ENCODE measurements around the gene TJP3.

DNA sequence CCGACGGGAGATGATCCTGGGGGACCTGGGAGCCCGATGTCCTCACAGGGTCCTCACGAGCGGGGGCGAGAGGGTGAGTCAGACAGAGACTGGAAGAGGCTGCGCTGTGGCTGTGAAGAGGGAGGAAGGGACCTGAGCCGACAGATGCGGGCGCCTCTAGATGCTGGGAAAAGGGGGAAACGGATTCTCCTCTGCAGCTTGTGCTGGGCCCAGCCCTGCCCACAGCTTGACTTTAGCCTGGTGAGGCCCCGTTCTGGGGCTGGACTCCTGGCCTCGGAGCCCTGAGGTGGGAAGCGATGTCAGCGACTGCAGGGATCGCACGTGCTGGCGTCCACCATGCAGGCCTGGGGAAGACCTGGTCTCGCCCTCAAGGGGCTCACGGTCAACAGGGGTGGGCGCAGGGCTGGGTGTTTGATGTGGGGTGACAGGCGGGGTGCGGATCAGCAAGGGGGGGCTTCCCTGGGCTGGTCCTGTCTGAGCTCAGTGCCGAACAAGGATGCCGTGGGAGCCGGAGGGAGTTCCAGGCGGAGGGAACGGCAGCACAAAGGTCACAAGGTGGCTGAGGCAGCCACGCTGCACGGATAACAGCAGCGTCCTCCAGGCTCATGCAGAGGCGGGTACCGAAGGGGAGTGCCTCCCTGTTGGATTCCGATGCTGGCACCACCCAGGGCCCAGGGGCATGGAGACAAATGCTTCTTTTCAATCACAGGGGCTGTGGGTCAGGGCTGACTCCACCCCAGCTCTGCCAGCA is 39.7 kb upstream of the TJP3 start:
- no peak for TF ChIP-seq POLR2AphosphoS5 (IDR thresholded peaks at IDR 0.05; ENCODE audit: borderline replicate concordance, low read depth, low read length)
- no peak for TF ChIP-seq EZH2 (IDR thresholded peaks at IDR 0.05)

Data from SK-N-MC (cell line).